Prostate gland (tissue), 2 donors: Measurements from ENCODE around the gene MFAP4.
A peak's percentile ranks its signal among the peaks of the same experiment; 100 is the strongest.

Experiments
- POLR2A ChIP-seq: fragments of 450-650 bp; IDR thresholded peaks from one replicate; pipeline ENCODE4 v1.6.1; 2016; ENCODE audit warnings: antibody characterized with exemption, mild to moderate bottlenecking
- TF ChIP-seq, protein P1 (sequence below), 4 experiments: fragments of 200-600 bp in 2 of 4; fragments of 450-650 bp in 2 of 4; sonication (generic) in 2 of 4; IDR thresholded peaks; 1 replicate in 3 of 4; 2 replicates in 1 of 4; pipeline ENCODE4 v1.5.1; 2016 to 2019; ENCODE audit warnings: antibody characterized with exemption in 4 of 4, mild to moderate bottlenecking in 2 of 4, moderate library complexity in 2 of 4

DNA sequence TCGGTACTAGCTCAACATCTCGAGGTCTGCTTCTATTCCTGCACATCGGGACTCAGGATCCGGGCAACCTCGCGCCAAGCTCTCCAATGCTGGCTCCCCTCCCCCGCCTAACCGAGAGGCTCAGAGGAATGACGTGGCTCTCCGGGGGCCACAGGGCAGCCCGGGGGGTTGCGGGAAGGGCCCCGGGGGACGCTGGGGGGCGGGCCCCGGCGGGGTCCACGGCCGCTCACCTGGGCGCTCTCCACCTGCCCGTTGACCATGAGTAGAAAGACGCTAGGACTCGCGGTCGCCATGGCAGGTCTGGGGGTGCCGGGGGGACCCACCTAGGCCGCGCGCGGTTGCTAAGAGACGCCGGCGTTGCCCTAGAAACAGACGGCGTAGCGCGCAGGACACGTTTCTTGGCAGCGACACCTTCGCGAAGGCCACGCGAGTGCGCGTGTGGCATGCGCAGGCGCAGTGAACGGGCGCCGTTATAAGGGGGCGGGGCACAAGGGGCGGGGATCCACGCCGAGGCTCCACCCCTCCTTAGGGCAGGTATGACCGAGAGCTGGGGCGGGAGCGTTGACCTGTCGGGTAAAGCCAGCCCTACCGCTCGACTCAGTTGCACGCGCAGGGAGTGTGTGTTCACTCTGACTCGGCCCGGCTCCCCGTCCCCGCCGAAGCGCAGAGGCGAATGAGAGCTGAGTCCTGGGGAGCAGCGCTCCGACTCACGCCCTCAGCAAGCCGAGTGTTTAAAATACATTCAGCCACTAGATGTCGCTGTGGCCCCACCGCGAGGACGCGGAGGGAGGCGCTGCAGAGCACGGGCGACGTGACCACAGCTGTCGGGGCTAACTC, 24.5 kb downstream of the MFAP4 start, which contains the start of gene B9D1:
- TF ChIP-seq, protein P1, sequence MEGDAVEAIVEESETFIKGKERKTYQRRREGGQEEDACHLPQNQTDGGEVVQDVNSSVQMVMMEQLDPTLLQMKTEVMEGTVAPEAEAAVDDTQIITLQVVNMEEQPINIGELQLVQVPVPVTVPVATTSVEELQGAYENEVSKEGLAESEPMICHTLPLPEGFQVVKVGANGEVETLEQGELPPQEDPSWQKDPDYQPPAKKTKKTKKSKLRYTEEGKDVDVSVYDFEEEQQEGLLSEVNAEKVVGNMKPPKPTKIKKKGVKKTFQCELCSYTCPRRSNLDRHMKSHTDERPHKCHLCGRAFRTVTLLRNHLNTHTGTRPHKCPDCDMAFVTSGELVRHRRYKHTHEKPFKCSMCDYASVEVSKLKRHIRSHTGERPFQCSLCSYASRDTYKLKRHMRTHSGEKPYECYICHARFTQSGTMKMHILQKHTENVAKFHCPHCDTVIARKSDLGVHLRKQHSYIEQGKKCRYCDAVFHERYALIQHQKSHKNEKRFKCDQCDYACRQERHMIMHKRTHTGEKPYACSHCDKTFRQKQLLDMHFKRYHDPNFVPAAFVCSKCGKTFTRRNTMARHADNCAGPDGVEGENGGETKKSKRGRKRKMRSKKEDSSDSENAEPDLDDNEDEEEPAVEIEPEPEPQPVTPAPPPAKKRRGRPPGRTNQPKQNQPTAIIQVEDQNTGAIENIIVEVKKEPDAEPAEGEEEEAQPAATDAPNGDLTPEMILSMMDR (IDR thresholded peaks at IDR 0.05): peak; percentile 98 to 100 (median 100)
- no peak for TF ChIP-seq POLR2A
